ENCODE measurements around the gene QRFPR. TPM values are rescaled to one million over a fixed set of nuclear protein-coding genes. Genes with fewer than 3 reads are reported as not detected.

Gene QRFPR
- total RNA-seq, 1 experiment from 2014 or later: 0.63 TPM

DNA sequence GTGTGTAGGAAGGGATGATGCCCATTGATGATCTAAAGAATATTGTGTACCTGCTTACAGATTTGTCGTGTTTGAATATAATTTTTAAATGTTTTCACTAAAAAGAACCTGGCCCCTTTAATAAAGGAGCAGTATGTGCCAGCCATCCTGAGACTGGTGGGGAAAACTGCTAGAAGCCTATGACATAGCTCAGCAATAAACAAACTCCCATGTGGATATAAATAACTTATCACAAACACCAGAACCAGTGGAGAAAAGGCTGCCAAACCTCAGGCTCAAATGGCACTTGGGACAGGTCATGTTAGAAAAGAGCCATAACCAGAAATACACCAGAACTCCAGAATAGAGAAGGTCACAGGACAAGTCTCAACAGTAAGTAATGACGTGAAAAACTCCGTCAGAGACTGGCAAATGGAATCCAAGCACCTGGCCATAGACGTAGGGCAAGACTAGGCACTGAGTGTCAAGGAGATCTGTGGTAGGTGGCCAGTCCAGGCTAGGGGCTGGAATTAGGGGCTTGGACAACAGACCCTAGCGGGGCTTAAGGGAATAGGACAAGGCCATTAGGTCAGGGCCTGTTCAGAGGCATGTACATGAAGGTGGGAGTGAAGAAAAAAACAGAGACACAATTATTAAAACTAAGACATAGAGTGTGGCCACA, 11.7 kb upstream of the QRFPR start:
- Histone ChIP-seq H2AK5ac (ENCODE audit: insufficient read length, low read length) (no peak overlapping the region), H3T11ph (ENCODE audit: low read length) (no peak overlapping the region), H3K56ac (ENCODE audit: insufficient read length, low read depth, low read length) (no peak overlapping the region), H3K9me3 (ENCODE audit: control insufficient read depth, low read depth, low read length) (no peaks in the 10 kb centered on the region), H3K23me2 (ENCODE audit: insufficient read length, low read depth, low read length, poor library complexity, severe bottlenecking) (no peaks in the 10 kb centered on the region), H4K91ac (ENCODE audit: insufficient read length, low read depth, low read length) (no peak overlapping the region), H3K9ac (ENCODE audit: extremely low read depth, insufficient read length, low read length) (no peak overlapping the region), H3K79me1 (ENCODE audit: insufficient read depth, low read depth, low read length, poor library complexity, severe bottlenecking) (no peaks in the 10 kb centered on the region), H3K27ac (ENCODE audit: insufficient read length, low read depth, low read length) (no peak overlapping the region), H2BK5ac (ENCODE audit: insufficient read length, low read length) (no peak overlapping the region), H3K4ac (ENCODE audit: low read depth, low read length) (no peak overlapping the region), H2BK12ac (ENCODE audit: insufficient read length, low read depth, low read length) (no peak overlapping the region), H3K18ac (ENCODE audit: insufficient read length, low read depth, low read length) (no peak overlapping the region), H4K5ac (ENCODE audit: insufficient read length, low read depth, low read length) (no peak overlapping the region), H2BK120ac (ENCODE audit: low read depth, low read length, poor library complexity, severe bottlenecking) (no peak overlapping the region), H4K20me1 (ENCODE audit: control insufficient read depth, insufficient read depth, insufficient read length) (no peaks in the 10 kb centered on the region), H2BK15ac (ENCODE audit: low read depth, low read length) (no peak overlapping the region), H3K4me1 (ENCODE audit: insufficient read depth, low read length) (no peaks in the 10 kb centered on the region), H3K23ac (ENCODE audit: insufficient read length, low read depth, low read length) (no peak overlapping the region), H2AFZ (ENCODE audit: low read length) (no peak overlapping the region), H3K79me2 (ENCODE audit: insufficient read depth, low read length) (no peaks in the 10 kb centered on the region), H3K14ac (ENCODE audit: insufficient read depth, low read length) (no peak overlapping the region), H4K8ac (replicated peaks; ENCODE audit: insufficient read length, low read depth, low read length) (no peak overlapping the region), H2BK20ac (ENCODE audit: low read depth, low read length, poor library complexity, severe bottlenecking) (no peak overlapping the region), H3K4me2 (ENCODE audit: insufficient read depth, insufficient read length, low read length) (no peak overlapping the region), H3K27me3 (ENCODE audit: insufficient read depth, low read length) (no peaks in the 10 kb centered on the region)
- Mint-ChIP-seq H3K27ac (no peak overlapping the region; a peak in 1 of 7 replicates), H3K9me3 (peaks cover 6 to 10% of the 10 kb centered on the region in 2 experiments), H3K4me1 (no peaks in the 10 kb centered on the region), H3K4me3 (no peak overlapping the region), H3K27me3 (ENCODE audit: low read depth) (no peaks in the 10 kb centered on the region), H3K36me3 (ENCODE audit: insufficient read depth in 1 of 3, low read depth in 3 of 3) (peaks cover 1 to 7% (median 2%) of the 10 kb centered on the region in 3 experiments)
- no peak for DNase-seq
- no CpG with 5 or more reads among the region's 5 CpGs for WGBS (ENCODE audit: extremely low coverage, insufficient read length, low lambda C conversion rate)
- TF ChIP-seq, protein P1, sequence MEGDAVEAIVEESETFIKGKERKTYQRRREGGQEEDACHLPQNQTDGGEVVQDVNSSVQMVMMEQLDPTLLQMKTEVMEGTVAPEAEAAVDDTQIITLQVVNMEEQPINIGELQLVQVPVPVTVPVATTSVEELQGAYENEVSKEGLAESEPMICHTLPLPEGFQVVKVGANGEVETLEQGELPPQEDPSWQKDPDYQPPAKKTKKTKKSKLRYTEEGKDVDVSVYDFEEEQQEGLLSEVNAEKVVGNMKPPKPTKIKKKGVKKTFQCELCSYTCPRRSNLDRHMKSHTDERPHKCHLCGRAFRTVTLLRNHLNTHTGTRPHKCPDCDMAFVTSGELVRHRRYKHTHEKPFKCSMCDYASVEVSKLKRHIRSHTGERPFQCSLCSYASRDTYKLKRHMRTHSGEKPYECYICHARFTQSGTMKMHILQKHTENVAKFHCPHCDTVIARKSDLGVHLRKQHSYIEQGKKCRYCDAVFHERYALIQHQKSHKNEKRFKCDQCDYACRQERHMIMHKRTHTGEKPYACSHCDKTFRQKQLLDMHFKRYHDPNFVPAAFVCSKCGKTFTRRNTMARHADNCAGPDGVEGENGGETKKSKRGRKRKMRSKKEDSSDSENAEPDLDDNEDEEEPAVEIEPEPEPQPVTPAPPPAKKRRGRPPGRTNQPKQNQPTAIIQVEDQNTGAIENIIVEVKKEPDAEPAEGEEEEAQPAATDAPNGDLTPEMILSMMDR (conservative IDR thresholded peaks at IDR 0.05): no peak

All from H9 (cell line).